Natural killer cell (primary cell): ENCODE results near the gene PTPRN2. TPM values are rescaled to one million over a fixed set of nuclear protein-coding genes. Genes with fewer than 3 reads are reported as not detected.

Experiments used
- ATAC-seq, 3 donors: fragments of 150-1000 bp in 2 of 3; fragments of 200-7000 bp in 1 of 3; cut with Tn5 transposase; 1 replicate in 1 of 3; 2 replicates in 2 of 3; pipeline ENCODE4 v1.10.0; 2021; ENCODE audit warnings: mild to moderate bottlenecking in 2 of 3, moderate library complexity in 2 of 3
- DNase-seq, 2 donors: peaks; one replicate each; pipeline versions ENCODE4 v3.0.0 to v3.0.0-alpha.2; 2013 to 2021; ENCODE audit warnings: mixed read lengths in 1 of 2
- H3K27ac ChIP-seq: one replicate; pipeline ENCODE4 v1.5.1; 2013; ENCODE audit warnings: mild to moderate bottlenecking, low read length
- H3K27me3 ChIP-seq: one replicate; pipeline ENCODE4 v1.6.1; 2013; ENCODE audit warnings: low read length; ENCODE audit not compliant: control insufficient read depth, insufficient read depth
- H3K36me3 ChIP-seq: one replicate; pipeline ENCODE4 v1.6.1; 2013; ENCODE audit warnings: low read length; ENCODE audit not compliant: control insufficient read depth, insufficient read depth
- H3K4me1 ChIP-seq: one replicate; pipeline ENCODE4 v1.6.1; 2013; ENCODE audit warnings: low read length; ENCODE audit not compliant: control insufficient read depth, insufficient read depth
- H3K4me3 ChIP-seq: one replicate; pipeline ENCODE4 v1.5.1; 2013; ENCODE audit warnings: low read length
- H3K9me3 ChIP-seq: one replicate; pipeline ENCODE4 v1.6.1; 2013; ENCODE audit warnings: low read length; ENCODE audit not compliant: control insufficient read depth, insufficient read depth
- H3K27ac Mint-ChIP-seq, 2 donors: one replicate each; pipeline ENCODE4 v1.8.0; 2022; ENCODE audit warnings: mild to moderate bottlenecking in 2 of 2, mixed read lengths in 2 of 2, moderate library complexity in 1 of 2
- H3K27me3 Mint-ChIP-seq, 2 donors: one replicate each; pipeline ENCODE4 v1.8.0; 2022; ENCODE audit warnings: low read depth in 2 of 2, mixed read lengths in 2 of 2
- H3K36me3 Mint-ChIP-seq: one replicate; pipeline ENCODE4 v1.8.0; 2022; ENCODE audit warnings: mixed read lengths
- H3K4me1 Mint-ChIP-seq, 2 donors: one replicate each; pipeline ENCODE4 v1.8.0; 2022; ENCODE audit warnings: mixed read lengths in 2 of 2
- H3K4me3 Mint-ChIP-seq: one replicate; pipeline ENCODE4 v1.8.0; 2022; ENCODE audit warnings: mild to moderate bottlenecking, moderate library complexity, mixed read lengths
- H3K9me3 Mint-ChIP-seq, 2 donors: one replicate each; pipeline ENCODE4 v1.8.0; 2022; ENCODE audit warnings: mixed read lengths in 2 of 2
- CTCF ChIP-seq: fragments of 200-600 bp; IDR thresholded peaks from one replicate; pipeline ENCODE4 v1.8.0; 2022; ENCODE audit warnings: antibody characterized with exemption
- WGBS: methylation state at CpG from one replicate; pipeline ENCODE4 v1.1.7; 2013; ENCODE audit warnings: missing lambda C conversion rate; ENCODE audit not compliant: insufficient coverage; 5-methylcytosine and 5-hydroxymethylcytosine counted together
- intact Hi-C: fragments of 100-400 bp; cut with micrococcal nuclease; formaldehyde crosslinking; loops from one replicate; pipeline ENCODE4 v1.14.2; 2022
- total RNA-seq, 4 donors: library from RNA; stranded (reverse); fragments of 120-200 nt in 1 of 4; gene quantifications; one replicate each; pipeline versions ENCODE4 v1.2.3 to v1.2.4, GENCODE V29; 2013 to 2022

Gene PTPRN2
- total RNA-seq, 3 donors from 2014 or later (not counting 1 experiment from before 2014, with no cell fraction given), result 1.3 to 2.5 (median 1.9) TPM

DNA sequence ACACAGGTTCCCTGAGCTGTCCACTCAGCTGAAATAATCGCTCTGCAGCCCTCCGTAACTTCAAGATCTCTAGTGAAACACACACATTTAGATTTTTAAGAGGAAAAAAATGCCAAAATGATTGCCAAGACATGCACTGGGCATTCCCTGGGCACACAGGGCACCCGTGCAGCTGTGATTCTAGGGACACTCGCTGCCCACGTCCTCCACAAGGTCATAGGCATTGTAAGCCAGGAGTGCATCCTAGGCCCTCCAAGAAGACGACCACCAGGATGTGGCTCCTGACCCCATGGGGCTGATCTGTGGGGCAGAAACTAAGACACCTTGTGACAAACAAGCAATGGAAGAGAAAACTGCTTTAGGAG lies 563.3 kb downstream of the PTPRN2 start:
- H3K36me3 ChIP-seq, result no peaks in the 10 kb centered on the region
- no peaks in the 10 kb centered on the region for H3K27me3 Mint-ChIP-seq
- no peaks in the 10 kb centered on the region for H3K9me3 ChIP-seq
- H3K36me3 Mint-ChIP-seq, result no peaks in the 10 kb centered on the region
- H3K27me3 ChIP-seq, result no peaks in the 10 kb centered on the region
- no peak overlapping the region for H3K27ac Mint-ChIP-seq
- ATAC-seq (no peak), DNase-seq (no peak)
- no peak overlapping the region for H3K4me3 ChIP-seq
- intact Hi-C loops, result no loop called here
- H3K9me3 Mint-ChIP-seq, result no peaks in the 10 kb centered on the region
- no peak overlapping the region for H3K27ac ChIP-seq
- 80% methylated on average over 6 of the region's 6 CpGs for WGBS
- no peak for TF ChIP-seq CTCF
- no peaks in the 10 kb centered on the region for H3K4me1 ChIP-seq
- H3K4me3 Mint-ChIP-seq, result no peak overlapping the region
- H3K4me1 Mint-ChIP-seq, result no peaks in the 10 kb centered on the region

DNA sequence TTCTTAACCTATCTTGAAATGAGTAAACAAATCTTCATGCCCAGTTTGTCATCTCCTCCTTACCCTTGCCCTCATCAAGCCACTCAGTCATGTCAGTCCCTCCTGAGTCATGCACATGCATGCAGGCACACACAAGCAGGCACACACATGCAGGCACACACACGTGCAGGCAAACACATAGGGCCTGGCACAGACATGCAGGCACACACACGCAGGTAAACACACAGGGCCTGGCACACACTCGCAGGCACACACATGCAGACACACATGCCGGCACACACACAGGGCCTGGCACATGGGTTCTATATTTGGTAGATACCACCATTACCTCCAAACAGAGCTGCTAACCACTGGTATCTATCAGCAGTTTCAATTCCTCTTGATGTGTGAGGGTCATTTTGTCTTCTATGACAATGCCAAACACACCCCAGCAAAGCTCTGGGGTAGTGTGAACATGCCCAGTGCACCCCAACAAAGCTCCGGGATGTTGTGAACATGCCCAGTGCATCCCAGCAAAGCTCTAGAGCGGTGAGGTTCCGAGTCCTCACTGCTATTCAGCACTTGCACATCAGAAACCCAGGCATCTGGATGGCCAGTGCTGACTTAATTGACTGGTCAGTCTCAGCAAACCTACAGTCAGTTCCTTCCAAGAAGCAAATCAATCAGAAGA lies 563.8 kb downstream of the PTPRN2 start:
- TF ChIP-seq CTCF, result no peak
- no peak for DNase-seq
- H3K27me3 Mint-ChIP-seq, result no peaks in the 10 kb centered on the region
- no peak for ATAC-seq
- H3K4me1 Mint-ChIP-seq, result no peaks in the 10 kb centered on the region
- Histone ChIP-seq H3K4me1 (no peaks in the 10 kb centered on the region), H3K4me3 (no peak overlapping the region), H3K27ac (no peak overlapping the region), H3K27me3 (no peaks in the 10 kb centered on the region), H3K36me3 (no peaks in the 10 kb centered on the region), H3K9me3 (no peaks in the 10 kb centered on the region)
- H3K4me3 Mint-ChIP-seq, result no peak overlapping the region
- no peak overlapping the region for H3K27ac Mint-ChIP-seq
- H3K36me3 Mint-ChIP-seq, result no peaks in the 10 kb centered on the region
- intact Hi-C loops, result no loop called here
- no peaks in the 10 kb centered on the region for H3K9me3 Mint-ChIP-seq
- WGBS, result 84% methylated on average over 7 of the region's 7 CpGs

DNA sequence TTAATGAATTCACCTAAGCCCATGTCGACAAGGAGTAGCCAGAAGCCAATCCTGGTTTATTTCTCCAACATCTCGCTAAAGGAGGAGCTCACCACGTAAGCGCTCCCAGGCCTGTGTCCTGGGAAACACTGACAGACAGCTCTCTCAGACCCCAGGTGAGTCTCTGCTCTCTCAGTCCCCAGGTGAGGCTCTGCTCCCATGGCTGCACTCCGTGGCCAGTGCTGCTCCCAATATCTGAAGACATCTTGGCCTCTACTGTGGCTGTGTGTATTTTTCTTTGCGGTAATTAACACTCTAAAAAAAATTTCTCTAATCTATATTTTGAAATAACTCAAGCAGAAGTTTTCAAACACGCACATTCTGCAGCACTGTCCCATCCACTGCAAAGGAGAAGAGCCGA lies 564.5 kb downstream of the PTPRN2 start:
- ATAC-seq (no peak), DNase-seq (no peak)
- Mint-ChIP-seq H3K4me1 (no peaks in the 10 kb centered on the region), H3K4me3 (no peak overlapping the region), H3K9me3 (no peaks in the 10 kb centered on the region), H3K36me3 (no peaks in the 10 kb centered on the region), H3K27me3 (no peaks in the 10 kb centered on the region), H3K27ac (no peak overlapping the region)
- H3K4me1 ChIP-seq, result no peaks in the 10 kb centered on the region
- H3K27ac ChIP-seq, result no peak overlapping the region
- no peak overlapping the region for H3K4me3 ChIP-seq
- 77% methylated on average over 7 of the region's 8 CpGs for WGBS
- intact Hi-C loops, result no loop called here
- H3K9me3 ChIP-seq, result no peaks in the 10 kb centered on the region
- TF ChIP-seq CTCF, result no peak
- H3K36me3 ChIP-seq, result no peaks in the 10 kb centered on the region
- H3K27me3 ChIP-seq, result no peaks in the 10 kb centered on the region

GRCh38 chr7:158022601-158023000 lies 565.0 kb downstream of the PTPRN2 start:
- no peak overlapping the region for H3K4me3 ChIP-seq
- H3K9me3 ChIP-seq, result no peaks in the 10 kb centered on the region
- H3K4me1 ChIP-seq, result no peaks in the 10 kb centered on the region
- H3K27me3 ChIP-seq, result no peaks in the 10 kb centered on the region
- no peaks in the 10 kb centered on the region for H3K9me3 Mint-ChIP-seq
- 83% methylated on average over 9 of the region's 9 CpGs for WGBS
- H3K27ac Mint-ChIP-seq, result no peak overlapping the region
- H3K4me1 Mint-ChIP-seq, result no peaks in the 10 kb centered on the region
- no peaks in the 10 kb centered on the region for H3K36me3 ChIP-seq
- ATAC-seq, result no peak
- no peaks in the 10 kb centered on the region for H3K36me3 Mint-ChIP-seq
- no peak for TF ChIP-seq CTCF
- H3K27ac ChIP-seq, result no peak overlapping the region
- no peak for DNase-seq
- H3K27me3 Mint-ChIP-seq, result no peaks in the 10 kb centered on the region
- intact Hi-C loops, result no loop called here
- no peak overlapping the region for H3K4me3 Mint-ChIP-seq
